Liver (tissue), 9 donors: Measurements from ENCODE around the gene SYT6. TPM values are rescaled to one million over a fixed set of nuclear protein-coding genes. Genes with fewer than 3 reads are reported as not detected.

ENCODE experiments used
- DNase-seq: peaks from one replicate; pipeline ENCODE4 v3.0.0-alpha.2; 2017; ENCODE audit warnings: low spot score
- H3K27ac ChIP-seq, 2 donors: one replicate each; pipeline ENCODE4 v1.7.0; 2013; ENCODE audit warnings: inconsistent platforms in 2 of 2, low read length in 2 of 2, control low read depth in 1 of 2, low read depth in 1 of 2, mild to moderate bottlenecking in 1 of 2
- H3K27me3 ChIP-seq, 4 donors: one replicate each; pipeline versions ENCODE4 v1.6.1 to v1.7.0; 2013; ENCODE audit warnings: low read length in 3 of 4, inconsistent platforms in 1 of 4, mild to moderate bottlenecking in 1 of 4, moderate library complexity in 1 of 4; ENCODE audit not compliant: control insufficient read depth in 4 of 4, insufficient read depth in 4 of 4
- H3K36me3 ChIP-seq, 4 donors: one replicate each; pipeline versions ENCODE4 v1.6.1 to v1.7.0; 2013; ENCODE audit warnings: low read length in 3 of 4, mild to moderate bottlenecking in 3 of 4, low read depth in 1 of 4, moderate library complexity in 1 of 4; ENCODE audit not compliant: control insufficient read depth in 4 of 4, insufficient read depth in 3 of 4
- H3K4me1 ChIP-seq, 4 donors: one replicate each; pipeline versions ENCODE4 v1.6.1 to v1.7.0; 2013; ENCODE audit warnings: low read length in 3 of 4, mild to moderate bottlenecking in 3 of 4, moderate library complexity in 1 of 4; ENCODE audit not compliant: control insufficient read depth in 4 of 4, insufficient read depth in 4 of 4
- H3K4me3 ChIP-seq, 3 donors: one replicate each; pipeline versions ENCODE4 v1.6.1 to v1.7.0; 2013; ENCODE audit warnings: low read length in 3 of 3, control low read depth in 1 of 3, low read depth in 1 of 3, mild to moderate bottlenecking in 1 of 3
- H3K9ac ChIP-seq, 2 donors: one replicate each; pipeline ENCODE4 v1.7.0; 2013; ENCODE audit warnings: low read length in 2 of 2, mild to moderate bottlenecking in 2 of 2, moderate library complexity in 2 of 2, control low read depth in 1 of 2, low read depth in 1 of 2
- H3K9me3 ChIP-seq, 4 donors: one replicate each; pipeline versions ENCODE4 v1.6.1 to v1.7.0; 2013; ENCODE audit warnings: low read length in 3 of 4; ENCODE audit not compliant: control insufficient read depth in 4 of 4
- ATF3 ChIP-seq: IDR thresholded peaks from 2 replicates; pipeline ENCODE4 v1.6.1; 2016; ENCODE audit warnings: antibody characterized with exemption
- EGR1 ChIP-seq, 2 donors: IDR thresholded peaks; 2 replicates each; pipeline ENCODE4 v1.6.1; 2016 to 2018; ENCODE audit warnings: antibody characterized with exemption in 2 of 2, low read depth in 2 of 2
- FOXA1 ChIP-seq: IDR thresholded peaks from 2 replicates; pipeline ENCODE4 v1.6.1; 2016; ENCODE audit warnings: antibody characterized with exemption
- FOXA2 ChIP-seq: IDR thresholded peaks from 2 replicates; pipeline ENCODE4 v1.6.1; 2016; ENCODE audit warnings: antibody characterized with exemption
- GABPA ChIP-seq, 2 donors: IDR thresholded peaks in 1 of 2; conservative IDR thresholded peaks in 1 of 2; 2 replicates each; pipeline ENCODE4 v1.6.1; 2016; ENCODE audit warnings: antibody characterized with exemption in 2 of 2, mild to moderate bottlenecking in 1 of 2, moderate library complexity in 1 of 2
- HNF4G ChIP-seq: IDR thresholded peaks from 2 replicates; pipeline ENCODE4 v1.6.1; 2016; ENCODE audit warnings: antibody characterized with exemption
- JUND ChIP-seq, 2 donors: IDR thresholded peaks; 2 replicates each; pipeline ENCODE4 v1.6.1; 2016; ENCODE audit warnings: antibody characterized with exemption in 2 of 2
- NR2F2 ChIP-seq: IDR thresholded peaks from 2 replicates; pipeline ENCODE4 v1.6.1; 2016; ENCODE audit warnings: antibody characterized with exemption
- RAD21 ChIP-seq, 2 donors: IDR thresholded peaks; 2 replicates each; pipeline ENCODE4 v1.6.1; 2016; ENCODE audit warnings: antibody characterized with exemption in 2 of 2, mild to moderate bottlenecking in 2 of 2
- RXRA ChIP-seq, 2 donors: IDR thresholded peaks; 2 replicates each; pipeline ENCODE4 v1.6.1; 2017 to 2018; ENCODE audit warnings: antibody characterized with exemption in 2 of 2, mild to moderate bottlenecking in 1 of 2
- SP1 ChIP-seq: IDR thresholded peaks from 2 replicates; pipeline ENCODE4 v1.6.1; 2018; ENCODE audit warnings: antibody characterized with exemption, mild to moderate bottlenecking
- TAF1 ChIP-seq: conservative IDR thresholded peaks from 2 replicates; pipeline ENCODE4 v1.6.1; 2016; ENCODE audit warnings: antibody characterized with exemption, mild to moderate bottlenecking
- WGBS: extraction: QIAGEN DNeasy Blood & Tissue Kit; methylation state at CpG from one replicate; pipeline ENCODE4 v1.1.7; 2013; 5-methylcytosine and 5-hydroxymethylcytosine counted together
- polyA plus RNA-seq, 2 donors: library from polyadenylated mRNA; stranded (reverse) in 1 of 2; unstranded in 1 of 2; fragments of 200-250 nt in 1 of 2; fragments of >200 nt in 1 of 2; fragmentation: Nextera tagmentation in 1 of 2; extraction: Ambion mirVana in 1 of 2; gene quantifications; one replicate each; pipeline versions ENCODE4 v1.2.1 to v1.2.3, GENCODE V29; 2013 to 2015
- total RNA-seq, 2 donors: library from RNA; depleted of rRNA; stranded (reverse); fragments of >200 nt; gene quantifications; one replicate each; pipeline ENCODE4 v1.2.3, GENCODE V29; 2014
- TF ChIP-seq, protein P1 (sequence below): IDR thresholded peaks from 2 replicates; pipeline ENCODE4 v1.6.1; 2016; ENCODE audit warnings: antibody characterized with exemption, mild to moderate bottlenecking
- TF ChIP-seq, protein P2 (sequence below): IDR thresholded peaks from 2 replicates; pipeline ENCODE4 v1.6.1; 2016; ENCODE audit warnings: antibody characterized with exemption
- TF ChIP-seq, protein P3 (sequence below): IDR thresholded peaks from 2 replicates; pipeline ENCODE4 v1.6.1; 2016; ENCODE audit warnings: antibody characterized with exemption
- TF ChIP-seq, protein P4 (sequence below): fragments of 150-350 bp; IDR thresholded peaks from 2 replicates; pipeline ENCODE4 v1.5.1; 2017; ENCODE audit warnings: improper control_type of control experiment, low read depth, low read length; ENCODE audit not compliant: missing input control
- donor health status: healthy.
- donor health status: healthy.
- donor health status: healthy.
- donor health status: healthy.
- donor health status: healthy.

Gene SYT6
- total and polyA plus RNA-seq, 4 donors = under 0.01 to 0.17 TPM; not detected in 2

DNA sequence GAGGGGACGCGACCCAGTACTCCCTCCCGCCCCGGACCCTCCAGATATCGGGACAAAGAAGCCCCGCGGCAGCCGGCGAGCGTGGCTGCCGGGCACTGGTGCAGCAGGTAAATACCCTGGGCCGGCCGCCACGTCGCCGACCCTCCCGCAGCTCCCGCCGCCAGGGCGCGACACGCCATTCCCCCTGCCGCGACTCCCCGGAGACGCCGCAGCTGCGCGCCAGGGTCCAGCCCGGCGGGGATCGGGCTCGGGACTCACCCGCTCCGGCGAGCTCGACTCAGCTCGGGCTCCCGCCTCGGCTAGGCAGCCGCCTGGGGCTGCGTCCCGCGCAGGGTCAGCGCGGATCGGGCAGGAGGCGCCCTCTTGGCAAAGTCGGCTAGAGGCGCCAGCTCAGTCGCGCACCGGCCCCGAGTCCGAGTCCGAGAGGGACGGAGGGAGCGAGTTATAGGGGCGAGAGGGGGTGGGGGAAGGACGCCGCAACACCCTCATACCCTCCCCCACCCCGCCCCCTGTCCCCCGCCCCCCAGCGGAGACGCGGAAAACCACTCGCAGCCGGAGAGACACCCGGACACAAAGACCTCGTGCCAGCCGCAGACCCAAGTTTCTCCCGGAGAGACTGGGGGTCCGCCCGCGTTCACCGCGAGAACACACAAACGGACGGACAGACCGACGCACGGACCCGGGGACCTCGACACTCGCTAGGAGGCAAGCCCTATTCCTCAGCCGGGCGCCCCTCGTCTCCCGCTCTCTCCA is 985 bp downstream of the SYT6 start:
- no peak for DNase-seq
- TF ChIP-seq RAD21 (IDR thresholded peaks at IDR 0.05) = no peak
- Histone ChIP-seq H3K4me3 (peak overlapping the region in 1 of 3 donors; percentile 46), H3K4me1 (peaks cover 2 to 17% (median 14%) of the 10 kb centered on the region in 4 donors), H3K9ac (no peak overlapping the region), H3K9me3 (no peaks in the 10 kb centered on the region), H3K27ac (no peak overlapping the region), H3K36me3 (no peaks in the 10 kb centered on the region), H3K27me3 (peaks cover 2 to 26% (median 15%) of the 10 kb centered on the region in 4 donors)
- WGBS = 2% methylated on average over 89 of the region's 89 CpGs

- TF ChIP-seq, protein P1, sequence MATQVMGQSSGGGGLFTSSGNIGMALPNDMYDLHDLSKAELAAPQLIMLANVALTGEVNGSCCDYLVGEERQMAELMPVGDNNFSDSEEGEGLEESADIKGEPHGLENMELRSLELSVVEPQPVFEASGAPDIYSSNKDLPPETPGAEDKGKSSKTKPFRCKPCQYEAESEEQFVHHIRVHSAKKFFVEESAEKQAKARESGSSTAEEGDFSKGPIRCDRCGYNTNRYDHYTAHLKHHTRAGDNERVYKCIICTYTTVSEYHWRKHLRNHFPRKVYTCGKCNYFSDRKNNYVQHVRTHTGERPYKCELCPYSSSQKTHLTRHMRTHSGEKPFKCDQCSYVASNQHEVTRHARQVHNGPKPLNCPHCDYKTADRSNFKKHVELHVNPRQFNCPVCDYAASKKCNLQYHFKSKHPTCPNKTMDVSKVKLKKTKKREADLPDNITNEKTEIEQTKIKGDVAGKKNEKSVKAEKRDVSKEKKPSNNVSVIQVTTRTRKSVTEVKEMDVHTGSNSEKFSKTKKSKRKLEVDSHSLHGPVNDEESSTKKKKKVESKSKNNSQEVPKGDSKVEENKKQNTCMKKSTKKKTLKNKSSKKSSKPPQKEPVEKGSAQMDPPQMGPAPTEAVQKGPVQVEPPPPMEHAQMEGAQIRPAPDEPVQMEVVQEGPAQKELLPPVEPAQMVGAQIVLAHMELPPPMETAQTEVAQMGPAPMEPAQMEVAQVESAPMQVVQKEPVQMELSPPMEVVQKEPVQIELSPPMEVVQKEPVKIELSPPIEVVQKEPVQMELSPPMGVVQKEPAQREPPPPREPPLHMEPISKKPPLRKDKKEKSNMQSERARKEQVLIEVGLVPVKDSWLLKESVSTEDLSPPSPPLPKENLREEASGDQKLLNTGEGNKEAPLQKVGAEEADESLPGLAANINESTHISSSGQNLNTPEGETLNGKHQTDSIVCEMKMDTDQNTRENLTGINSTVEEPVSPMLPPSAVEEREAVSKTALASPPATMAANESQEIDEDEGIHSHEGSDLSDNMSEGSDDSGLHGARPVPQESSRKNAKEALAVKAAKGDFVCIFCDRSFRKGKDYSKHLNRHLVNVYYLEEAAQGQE = no peak
- TF ChIP-seq ATF3 (no peak), GABPA (IDR thresholded peaks at IDR 0.05 in 1 of 2, conservative IDR thresholded peaks at IDR 0.05 in 1 of 2) (no peak), RAD21 (IDR thresholded peaks at IDR 0.05) (no peak), JUND (IDR thresholded peaks at IDR 0.05) (no peak)
- TF ChIP-seq, protein P2, sequence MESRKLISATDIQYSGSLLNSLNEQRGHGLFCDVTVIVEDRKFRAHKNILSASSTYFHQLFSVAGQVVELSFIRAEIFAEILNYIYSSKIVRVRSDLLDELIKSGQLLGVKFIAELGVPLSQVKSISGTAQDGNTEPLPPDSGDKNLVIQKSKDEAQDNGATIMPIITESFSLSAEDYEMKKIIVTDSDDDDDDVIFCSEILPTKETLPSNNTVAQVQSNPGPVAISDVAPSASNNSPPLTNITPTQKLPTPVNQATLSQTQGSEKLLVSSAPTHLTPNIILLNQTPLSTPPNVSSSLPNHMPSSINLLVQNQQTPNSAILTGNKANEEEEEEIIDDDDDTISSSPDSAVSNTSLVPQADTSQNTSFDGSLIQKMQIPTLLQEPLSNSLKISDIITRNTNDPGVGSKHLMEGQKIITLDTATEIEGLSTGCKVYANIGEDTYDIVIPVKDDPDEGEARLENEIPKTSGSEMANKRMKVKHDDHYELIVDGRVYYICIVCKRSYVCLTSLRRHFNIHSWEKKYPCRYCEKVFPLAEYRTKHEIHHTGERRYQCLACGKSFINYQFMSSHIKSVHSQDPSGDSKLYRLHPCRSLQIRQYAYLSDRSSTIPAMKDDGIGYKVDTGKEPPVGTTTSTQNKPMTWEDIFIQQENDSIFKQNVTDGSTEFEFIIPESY = no peak
- Histone ChIP-seq H3K9ac (no peak overlapping the region), H3K4me3 (peak overlapping the region in 1 of 3 donors; percentile 46), H3K4me1 (peaks cover 2 to 17% (median 14%) of the 10 kb centered on the region in 4 donors), H3K9me3 (no peaks in the 10 kb centered on the region), H3K36me3 (no peaks in the 10 kb centered on the region), H3K27ac (no peak overlapping the region), H3K27me3 (peaks cover 2 to 26% (median 15%) of the 10 kb centered on the region in 4 donors)
- no peak for DNase-seq
- WGBS = 21% methylated on average over 20 of the region's 20 CpGs
Measured at GRCh38 chr1:114152089-114152507, 1.6 kb downstream of the SYT6 start.

DNA sequence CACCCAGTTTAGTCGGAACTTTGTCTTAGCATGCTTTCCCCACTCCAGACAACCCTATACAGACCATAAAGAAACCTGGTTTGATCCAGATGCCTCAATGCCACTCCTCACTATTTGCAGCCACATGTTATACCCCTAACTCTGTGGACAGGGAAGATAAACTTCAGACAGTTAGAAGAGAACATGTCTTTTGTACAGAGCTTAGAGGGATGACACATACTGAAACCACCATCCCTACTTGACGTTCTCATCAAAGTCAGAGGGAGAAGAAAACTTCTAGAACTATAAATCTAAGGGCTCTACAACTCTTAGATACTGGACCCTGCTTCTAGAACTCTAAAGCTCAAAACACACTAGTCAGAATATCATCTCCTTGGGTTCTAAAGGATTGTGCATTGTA is 3.7 kb downstream of the SYT6 start:
- H3K9ac ChIP-seq = no peak overlapping the region
- H3K4me3 ChIP-seq = no peak overlapping the region
- H3K27ac ChIP-seq = no peak overlapping the region
- no peaks in the 10 kb centered on the region for H3K9me3 ChIP-seq
- no peaks in the 10 kb centered on the region for H3K36me3 ChIP-seq
- 75% methylated on average over 2 of the region's 2 CpGs for WGBS
- H3K4me1 ChIP-seq = peaks cover 2 to 17% (median 14%) of the 10 kb centered on the region in 4 donors
- peaks cover 0 to 20% (median 10%) of the 10 kb centered on the region in 4 donors for H3K27me3 ChIP-seq
- no peak for DNase-seq
- no peak for TF ChIP-seq JUND (IDR thresholded peaks at IDR 0.05)
- TF ChIP-seq EGR1 (IDR thresholded peaks at IDR 0.05; ENCODE audit: low read depth in 2 of 2) = no peak
- TF ChIP-seq ATF3 = no peak
- no peak for TF ChIP-seq RXRA (IDR thresholded peaks at IDR 0.05)
- TF ChIP-seq GABPA (IDR thresholded peaks at IDR 0.05 in 1 of 2, conservative IDR thresholded peaks at IDR 0.05 in 1 of 2) = no peak
- TF ChIP-seq, protein P3, sequence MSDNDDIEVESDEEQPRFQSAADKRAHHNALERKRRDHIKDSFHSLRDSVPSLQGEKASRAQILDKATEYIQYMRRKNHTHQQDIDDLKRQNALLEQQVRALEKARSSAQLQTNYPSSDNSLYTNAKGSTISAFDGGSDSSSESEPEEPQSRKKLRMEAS = no peak
- TF ChIP-seq FOXA1 = no peak
- no peak for TF ChIP-seq HNF4G
- no peak for TF ChIP-seq SP1
- TF ChIP-seq RAD21 (IDR thresholded peaks at IDR 0.05) = no peak
- TF ChIP-seq NR2F2 = no peak
- TF ChIP-seq TAF1 = no peak
- TF ChIP-seq, protein P2 = no peak
- TF ChIP-seq, protein P4, sequence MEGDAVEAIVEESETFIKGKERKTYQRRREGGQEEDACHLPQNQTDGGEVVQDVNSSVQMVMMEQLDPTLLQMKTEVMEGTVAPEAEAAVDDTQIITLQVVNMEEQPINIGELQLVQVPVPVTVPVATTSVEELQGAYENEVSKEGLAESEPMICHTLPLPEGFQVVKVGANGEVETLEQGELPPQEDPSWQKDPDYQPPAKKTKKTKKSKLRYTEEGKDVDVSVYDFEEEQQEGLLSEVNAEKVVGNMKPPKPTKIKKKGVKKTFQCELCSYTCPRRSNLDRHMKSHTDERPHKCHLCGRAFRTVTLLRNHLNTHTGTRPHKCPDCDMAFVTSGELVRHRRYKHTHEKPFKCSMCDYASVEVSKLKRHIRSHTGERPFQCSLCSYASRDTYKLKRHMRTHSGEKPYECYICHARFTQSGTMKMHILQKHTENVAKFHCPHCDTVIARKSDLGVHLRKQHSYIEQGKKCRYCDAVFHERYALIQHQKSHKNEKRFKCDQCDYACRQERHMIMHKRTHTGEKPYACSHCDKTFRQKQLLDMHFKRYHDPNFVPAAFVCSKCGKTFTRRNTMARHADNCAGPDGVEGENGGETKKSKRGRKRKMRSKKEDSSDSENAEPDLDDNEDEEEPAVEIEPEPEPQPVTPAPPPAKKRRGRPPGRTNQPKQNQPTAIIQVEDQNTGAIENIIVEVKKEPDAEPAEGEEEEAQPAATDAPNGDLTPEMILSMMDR = no peak
- TF ChIP-seq FOXA2 = no peak
